HG02798 (cell line): ENCODE data around the gene CALML3.
"Not testable (repeated sequence)": the region's sequence is repeated elsewhere in the genome, so short reads cannot be mapped to it uniquely, and the experiment has no call there.

Source experiments
- ATAC-seq: cut with Tn5 transposase; IDR thresholded peaks from one replicate; pipeline ENCODE4 v1.9.1; 2021; ENCODE audit warnings: mild to moderate bottlenecking; ENCODE audit not compliant: unreplicated experiment, poor library complexity

CALML3 gene

DNA sequence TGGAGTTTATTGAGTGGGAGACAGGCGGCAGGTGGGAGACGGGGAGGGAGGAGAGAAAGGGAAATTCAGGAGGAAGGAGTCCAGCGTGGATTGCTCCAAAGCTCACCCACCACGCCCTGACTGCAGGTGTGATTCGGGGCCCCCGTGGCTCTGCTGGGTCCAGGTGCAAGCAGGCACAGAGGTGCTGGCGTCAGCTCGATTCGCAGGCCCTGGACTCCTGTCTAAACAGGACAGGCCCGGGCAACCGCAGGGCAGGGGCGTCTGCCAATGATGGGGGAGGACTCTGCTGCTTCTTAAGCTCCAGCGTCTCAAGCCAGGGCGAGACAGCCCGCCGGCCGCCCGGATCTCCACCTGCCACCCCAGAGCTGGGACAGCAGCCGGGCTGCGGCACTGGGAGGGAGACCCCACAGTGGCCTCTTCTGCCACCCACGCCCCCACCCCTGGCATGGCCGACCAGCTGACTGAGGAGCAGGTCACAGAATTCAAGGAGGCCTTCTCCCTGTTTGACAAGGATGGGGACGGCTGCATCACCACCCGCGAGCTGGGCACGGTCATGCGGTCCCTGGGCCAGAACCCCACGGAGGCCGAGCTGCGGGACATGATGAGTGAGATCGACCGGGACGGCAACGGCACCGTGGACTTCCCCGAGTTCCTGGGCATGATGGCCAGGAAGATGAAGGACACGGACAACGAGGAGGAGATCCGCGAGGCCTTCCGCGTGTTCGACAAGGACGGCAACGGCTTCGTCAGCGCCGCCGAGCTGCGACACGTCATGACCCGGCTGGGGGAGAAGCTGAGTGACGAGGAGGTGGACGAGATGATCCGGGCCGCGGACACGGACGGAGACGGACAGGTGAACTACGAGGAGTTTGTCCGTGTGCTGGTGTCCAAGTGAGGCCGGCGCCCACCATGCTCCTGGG lies at the start of gene CALML3:
TSS of gene CALML3 (plus strand) at position 321 of the 920 bp plus-strand sequence. CDS start at position 446, 125 bp downstream.
- ATAC-seq = no peak

DNA sequence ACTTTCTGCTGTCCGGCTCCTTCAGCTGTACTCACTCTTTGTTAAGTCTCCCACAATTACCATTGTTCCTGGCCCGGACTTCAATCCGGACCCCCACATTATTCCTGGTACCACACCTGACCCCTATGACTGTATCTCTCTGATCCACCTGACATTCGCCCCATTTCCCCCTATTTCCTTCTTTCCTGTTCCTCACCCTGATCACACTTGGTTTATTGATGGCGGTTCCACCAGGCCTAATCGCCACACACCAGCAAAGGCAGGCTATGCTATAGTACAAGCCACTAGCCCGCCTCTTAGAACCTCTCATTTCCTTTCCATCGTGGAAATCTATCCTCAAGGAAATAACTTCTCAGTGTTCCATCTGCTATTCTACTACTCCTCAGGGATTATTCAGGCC lies 49.7 kb upstream of the CALML3 start:
- ATAC-seq = not testable (repeated sequence)

DNA sequence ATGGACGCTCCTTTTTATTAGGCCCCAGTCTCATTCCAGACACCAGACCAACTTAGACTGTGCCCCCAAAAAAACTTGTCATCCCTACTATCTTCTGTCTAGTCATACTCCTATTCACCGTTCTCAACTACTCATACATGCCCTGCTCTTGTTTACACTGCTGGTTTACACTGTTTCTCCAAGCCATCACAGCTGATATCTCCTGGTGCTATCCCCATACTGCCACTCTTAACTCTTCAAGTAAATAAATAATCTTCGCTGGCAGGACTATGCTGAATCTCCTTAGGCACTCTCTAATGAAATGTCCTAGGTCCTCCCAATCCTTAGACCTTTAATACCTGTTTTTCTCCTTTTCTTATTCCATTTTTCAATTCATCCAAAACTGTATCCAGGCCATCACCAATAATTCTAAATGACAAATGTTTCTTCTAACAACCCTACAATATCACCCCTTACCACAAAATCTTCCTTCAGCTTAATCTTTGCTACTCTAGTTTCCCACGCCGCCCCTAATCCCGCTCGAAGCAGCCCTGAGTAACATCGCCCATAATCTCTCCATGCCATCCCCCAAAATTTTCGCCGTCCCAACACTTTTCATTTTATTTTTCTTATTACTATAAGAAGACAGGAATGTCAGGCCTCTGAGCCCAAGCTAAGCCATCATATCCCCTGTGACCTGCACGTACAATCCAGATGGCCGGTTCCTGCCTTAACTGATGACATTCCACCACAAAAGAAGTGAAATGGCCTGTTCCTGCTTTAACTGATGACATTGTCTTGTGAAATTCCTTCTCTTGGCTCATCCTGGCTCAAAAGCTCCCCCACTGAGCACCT lies 48.6 kb upstream of the CALML3 start:
- not testable (repeated sequence) for ATAC-seq

DNA sequence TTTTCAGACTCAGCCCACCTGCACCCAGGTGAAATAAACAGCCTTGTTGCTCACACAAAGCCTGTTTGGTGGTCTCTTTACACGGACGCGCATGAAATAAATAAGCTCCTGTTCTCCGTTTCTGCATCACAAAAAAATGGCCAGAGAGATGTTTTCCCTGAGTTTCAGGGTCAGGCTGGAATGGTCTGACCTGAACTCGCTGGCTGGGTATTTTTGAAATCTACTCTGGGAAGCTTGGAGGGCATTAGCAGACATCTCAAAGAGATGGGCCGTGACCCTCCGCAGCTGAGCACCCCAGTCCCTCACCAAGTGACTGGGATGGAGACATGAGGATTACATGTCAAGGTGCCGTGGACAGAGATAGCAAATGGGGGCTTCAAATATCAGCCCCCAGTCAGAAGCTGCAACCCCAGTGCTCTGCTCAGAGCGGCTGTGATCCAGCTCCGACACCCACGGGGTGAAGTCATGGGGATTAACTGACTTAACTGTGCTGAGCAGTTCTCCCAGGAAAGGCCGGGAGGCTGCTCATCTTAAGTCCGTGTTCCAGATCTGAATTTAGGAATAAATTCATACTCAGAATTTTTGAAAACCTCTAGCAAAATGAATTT lies 47.7 kb upstream of the CALML3 start:
- no peak for ATAC-seq

DNA sequence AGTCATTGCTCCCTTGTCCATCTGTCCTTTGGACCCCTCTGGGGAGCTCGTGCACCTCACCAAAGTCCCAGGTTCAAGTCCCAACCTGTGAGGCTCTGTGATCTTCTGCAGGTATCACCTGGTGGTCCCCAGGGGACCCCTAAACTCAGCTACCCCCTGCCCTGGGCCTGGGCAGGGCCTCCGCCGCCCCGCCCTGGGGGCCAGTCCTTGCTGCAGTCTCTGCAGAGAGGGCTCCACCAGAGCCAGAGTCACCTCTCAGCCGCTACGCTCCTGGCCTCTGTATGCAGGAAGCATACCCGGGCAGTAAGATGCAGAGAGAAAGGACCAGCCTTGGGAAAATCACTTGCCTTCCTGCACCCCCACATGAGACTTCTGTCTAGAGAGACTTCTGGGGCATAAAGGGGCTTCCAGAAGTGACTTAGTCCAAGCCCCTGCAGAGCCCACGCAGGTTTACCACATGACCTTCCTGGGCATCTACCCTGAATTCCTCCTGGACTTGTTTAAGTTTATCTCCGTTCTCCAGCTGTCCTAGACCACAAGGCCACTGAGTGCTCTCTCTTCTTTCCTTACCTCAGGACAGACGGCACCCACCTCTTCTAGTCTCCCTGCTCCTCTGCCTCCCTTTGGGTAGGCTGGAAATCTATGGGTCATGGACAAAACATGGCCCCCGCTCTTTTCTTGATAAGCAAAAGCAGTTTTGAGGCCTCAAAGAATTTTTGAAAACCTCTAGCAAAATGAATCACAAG lies 46.6 kb upstream of the CALML3 start:
- no peak for ATAC-seq

DNA sequence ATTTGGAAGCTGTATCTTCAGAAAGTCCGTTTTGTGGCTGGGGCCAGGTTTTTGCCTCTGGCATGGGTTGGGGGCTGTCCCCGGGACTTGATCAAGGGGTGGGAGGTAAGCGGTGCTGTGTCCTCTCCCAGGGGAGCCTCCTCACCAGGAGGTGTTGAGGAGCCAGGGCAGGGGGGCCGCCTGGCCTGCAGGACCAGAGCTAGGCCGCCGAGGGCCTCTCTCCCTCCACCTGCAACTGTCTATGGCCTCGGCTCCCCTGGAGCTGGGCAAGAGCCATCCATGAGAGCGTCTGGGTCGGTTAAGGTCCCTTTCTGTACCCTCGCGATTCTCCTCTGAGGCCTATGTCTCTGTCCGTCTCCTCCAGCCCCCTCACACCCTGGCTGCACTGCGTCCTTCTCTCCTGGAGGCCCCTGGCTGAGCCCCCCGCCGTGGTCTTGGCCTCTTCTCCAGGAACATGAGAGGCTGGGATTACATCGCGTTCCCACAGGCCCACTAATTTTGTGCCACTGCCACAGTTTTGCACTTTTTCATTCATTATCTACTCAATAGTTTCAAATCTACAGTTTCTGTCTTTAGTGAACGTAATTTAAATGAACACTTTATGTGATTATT lies 46.0 kb upstream of the CALML3 start:
- ATAC-seq = no peak

DNA sequence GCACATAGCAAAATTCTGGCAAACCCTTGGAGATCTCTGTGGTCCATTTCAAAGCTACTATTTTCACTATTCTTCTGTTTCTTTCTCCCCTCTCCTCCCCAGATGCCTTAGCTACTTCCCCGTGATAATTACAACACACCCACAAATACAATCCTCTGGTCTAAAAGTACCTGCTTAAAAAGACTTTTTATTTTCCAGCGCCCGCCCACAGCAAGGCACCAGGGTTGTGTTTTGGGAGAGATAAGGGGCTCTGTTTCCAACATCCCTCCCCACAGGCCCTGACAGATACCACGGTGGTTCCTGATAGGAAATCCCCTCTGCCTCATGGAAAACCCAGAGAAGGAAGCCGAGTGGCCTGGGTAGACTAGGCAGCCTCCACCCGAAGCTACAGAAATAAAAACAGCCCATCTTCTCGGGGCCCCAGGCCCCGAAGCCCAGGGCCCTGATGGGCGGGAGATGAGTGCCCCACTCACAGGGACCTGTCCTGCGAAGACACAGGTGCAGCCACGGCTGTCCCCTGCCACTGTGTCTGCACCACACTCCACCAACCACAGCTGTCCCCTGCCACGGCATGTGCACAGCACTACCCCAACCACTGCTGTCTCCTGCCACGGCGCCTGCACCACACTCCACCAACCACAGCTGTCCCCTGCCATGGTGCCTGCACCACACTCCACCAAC lies 45.1 kb upstream of the CALML3 start:
- ATAC-seq = no peak

DNA sequence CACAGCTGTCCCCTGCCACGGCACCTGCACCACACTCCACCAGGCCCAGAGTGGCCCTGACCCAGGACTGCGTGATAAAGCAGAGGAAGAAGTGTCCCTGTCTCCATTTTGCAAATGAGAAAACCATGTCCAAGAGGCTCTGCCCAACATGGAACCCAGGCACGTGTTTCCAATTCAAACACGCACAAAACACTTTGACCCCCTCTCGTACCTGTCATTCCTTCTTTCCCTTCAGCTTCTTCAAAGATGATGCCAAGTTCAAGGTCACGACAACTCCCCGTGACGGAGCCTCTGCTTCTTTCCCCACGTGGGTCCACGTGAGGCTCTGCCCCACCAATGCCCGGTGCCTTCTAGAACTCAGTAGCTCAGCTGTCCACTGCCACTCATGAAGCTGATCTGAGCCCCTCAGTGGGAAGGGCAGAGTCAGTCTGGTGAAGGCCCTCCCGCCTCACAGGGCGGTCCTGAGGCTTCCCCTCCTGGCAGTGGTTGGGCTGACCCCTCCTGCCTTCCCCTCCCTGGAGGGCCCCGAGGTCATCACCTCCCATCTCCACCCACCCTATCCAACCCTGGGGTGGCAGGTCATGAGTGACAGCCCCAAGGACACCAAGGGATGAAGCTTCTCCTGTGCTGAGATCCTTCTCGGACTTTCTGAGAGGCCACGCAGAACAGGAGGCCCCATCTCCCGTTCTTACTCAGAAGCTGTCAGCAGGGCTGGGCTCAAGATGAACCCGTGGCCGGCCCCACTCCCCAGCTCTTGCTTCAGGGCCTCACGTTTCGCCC lies 44.4 kb upstream of the CALML3 start:
- ATAC-seq = no peak

DNA sequence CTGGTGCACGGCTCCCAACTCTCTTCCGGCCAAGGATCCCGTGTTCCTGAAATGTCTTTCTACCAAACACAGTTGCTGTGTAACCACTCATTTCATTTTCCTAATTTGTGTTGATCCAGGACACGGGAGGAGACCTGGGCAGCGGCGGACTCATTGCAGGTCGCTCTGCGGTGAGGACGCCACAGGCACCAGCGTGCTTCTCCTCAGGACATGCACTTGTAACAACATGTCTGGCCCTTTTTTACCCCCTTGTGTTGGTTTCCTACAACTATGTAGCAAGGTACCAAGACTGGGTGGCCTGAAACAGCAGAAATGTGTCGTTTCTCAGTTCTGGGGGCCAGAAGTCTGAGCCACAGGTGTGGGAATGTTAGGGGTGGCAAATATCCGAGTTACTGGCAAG lies 43.6 kb upstream of the CALML3 start:
- no peak for ATAC-seq

DNA sequence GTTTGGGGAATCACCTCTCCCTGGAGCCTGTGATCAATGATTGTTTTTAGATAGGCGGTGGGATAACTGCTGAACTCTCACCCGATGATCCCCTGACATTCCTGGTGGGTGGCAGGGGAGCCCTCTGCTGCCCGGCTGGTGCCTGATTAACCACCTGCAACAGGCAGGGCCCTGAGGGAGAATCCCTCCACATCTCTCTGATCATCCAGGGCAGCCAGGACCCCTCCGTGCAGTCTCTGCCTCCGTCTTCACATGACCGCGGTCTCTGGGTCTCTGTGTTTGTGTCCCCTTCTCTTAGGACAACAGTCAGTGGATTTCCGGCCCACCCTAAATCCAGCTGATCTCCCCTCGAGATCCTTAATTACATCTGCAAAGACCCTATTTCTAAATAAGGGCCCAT lies 42.7 kb upstream of the CALML3 start:
- ATAC-seq = no peak

DNA sequence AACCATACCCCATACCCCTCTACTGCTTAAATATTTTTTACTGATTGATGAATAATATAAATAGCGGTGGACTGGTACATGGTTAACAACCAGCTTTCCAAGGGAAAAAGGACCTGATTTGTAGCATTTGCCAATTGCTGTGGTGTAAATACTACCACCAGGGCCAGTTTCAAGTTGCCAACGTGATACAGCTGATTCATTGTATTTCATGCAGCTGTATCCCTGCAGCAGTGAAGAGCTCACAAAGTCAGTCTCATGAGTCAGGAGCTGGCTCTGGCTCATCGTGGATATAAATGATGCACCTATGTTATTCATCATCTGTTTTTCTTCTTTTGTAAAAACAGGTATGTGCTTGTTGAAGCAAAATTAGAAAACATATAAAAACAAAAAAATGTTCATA lies 40.6 kb upstream of the CALML3 start:
- no peak for ATAC-seq

DNA sequence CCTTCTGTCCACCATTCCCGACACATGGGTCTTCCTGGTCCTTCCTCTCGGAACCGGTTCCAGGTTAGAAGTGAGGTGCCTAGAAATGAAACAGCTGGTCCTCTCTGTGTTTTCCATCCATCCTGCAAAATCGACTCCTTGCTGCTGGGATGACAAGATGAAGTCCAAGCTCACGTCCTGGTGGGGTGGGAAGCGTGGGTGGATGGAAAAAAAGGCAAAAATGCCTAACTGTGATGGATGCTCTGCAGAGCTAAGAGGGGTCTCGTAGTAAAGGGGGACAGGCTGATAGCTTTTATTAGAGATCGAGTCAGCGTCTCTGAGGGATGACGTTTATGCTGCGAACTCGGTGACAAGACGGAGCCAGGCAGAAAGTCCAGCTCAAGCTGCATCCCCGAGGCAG lies 39.5 kb upstream of the CALML3 start:
- no peak for ATAC-seq

DNA sequence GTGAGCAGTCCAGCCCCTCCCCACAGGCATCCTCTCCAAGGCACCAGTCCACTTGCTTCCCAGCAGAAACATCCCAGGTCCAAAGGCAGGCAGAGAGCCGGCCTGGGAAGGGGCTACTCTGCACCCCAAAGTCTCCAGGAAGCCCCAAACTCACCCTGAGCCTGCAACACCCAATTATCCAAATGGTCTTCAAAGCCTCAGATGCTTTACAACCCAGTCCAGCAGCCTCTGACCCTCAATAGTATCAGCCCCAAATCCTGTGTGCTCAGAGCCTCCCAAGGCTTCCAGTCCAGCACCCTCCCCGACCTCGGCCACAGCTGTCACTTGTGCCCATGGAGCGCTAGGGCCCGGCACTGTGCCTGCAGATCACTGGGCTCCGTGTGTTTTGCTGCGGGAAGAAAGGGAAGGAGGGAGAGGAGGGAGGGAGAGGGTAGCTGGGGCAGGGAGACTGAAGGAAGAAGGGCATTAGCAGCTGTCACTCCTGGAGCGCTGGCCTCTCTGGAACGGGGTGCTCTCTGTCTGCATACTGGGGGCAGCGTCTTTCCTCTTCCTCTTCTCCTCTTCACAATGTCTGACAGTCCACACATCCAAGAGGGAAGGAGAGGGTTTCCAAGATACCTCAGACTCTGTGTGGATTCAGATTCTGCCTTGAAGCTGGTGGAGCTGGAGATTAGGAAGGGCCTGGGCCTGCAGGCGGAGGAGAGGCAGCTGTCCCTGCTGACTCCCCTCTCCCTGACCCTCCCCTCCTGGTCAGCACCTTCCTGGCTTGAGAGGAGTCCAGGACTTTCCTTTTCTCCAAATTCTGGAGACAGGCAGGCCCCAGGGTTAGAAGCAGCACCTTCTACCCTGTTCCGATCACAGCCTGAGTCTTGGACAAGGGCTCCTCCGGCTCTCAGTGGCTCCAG lies 38.6 kb upstream of the CALML3 start:
- no peak for ATAC-seq

DNA sequence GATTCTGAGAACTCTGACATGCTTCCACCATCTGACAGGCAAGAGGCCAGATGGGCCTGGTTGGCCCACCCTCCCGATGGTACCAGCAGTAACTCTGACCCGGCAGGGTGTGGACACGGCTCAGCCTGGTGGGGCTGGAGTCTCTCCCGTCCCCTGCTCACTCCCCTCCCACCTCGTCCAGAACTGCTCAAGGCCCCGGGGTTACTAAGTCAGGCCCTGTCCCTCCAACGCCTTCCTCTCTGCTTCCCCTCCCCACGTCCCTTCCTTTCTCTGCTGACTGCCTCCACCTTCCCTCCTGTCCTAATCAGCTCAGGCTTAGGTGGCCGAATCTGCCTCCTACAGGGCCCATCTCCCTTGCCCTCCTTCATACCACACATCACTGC lies 37.9 kb upstream of the CALML3 start:
- ATAC-seq = no peak

DNA sequence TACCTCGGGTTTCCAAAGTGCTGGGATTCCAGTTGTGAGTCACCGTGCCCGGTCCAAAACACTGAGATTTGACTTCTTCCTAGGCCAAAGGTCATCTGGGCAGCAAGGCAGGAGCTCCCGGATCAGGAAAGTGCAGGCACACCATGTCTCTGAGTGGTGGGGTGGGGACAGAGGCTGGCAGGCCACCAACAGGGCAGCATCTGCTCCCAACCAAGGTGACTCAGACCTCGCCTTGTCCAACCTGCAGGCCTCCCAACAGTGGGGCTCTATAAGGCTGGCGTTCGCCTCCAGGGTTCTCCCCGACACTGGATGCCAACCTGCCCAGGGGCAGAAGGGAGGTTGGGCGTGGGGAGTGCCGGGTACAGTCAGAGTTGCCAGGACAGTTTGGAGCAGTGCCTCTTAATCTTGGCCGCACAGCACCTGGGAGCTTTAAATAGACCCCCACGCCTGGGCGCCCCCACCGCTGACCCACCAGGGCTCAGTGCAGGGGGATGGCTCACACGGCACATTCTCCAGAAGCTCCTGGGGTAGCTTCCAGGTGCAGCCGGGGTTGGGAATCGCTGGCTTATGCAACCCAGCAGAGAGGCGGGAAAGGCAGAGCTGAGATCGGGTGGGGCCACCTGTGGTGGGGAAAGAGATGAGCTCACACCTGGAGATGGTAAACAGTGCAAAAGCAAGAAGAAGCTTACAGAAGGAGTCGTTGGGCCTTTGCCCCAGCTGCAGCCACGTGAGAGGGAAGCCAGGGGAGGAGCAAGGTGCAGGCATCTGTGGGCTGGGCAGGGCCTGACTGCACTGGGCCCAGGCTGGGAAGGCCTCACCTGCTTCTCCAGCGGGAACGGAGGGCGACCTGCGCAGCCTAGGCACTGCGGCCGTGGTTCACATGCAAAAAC lies 36.2 kb upstream of the CALML3 start:
- no peak for ATAC-seq

DNA sequence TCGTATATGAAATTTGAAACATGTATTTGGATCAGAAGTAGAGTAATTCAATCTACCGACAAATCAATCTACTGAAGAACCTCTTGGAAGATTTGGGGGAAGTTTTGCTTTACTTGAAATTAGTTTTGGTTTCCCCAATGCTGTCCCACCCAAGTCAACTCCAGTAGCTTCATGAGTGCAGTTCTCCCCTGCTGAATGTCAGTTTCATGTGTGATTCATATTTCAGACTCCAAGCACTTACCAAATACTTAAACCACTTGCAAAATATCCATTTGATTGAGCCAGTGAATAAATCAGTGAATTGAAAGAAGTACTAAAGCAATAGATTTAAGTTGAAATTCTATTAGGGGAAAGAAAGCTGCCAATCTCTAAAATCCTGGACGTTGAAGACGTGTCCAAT lies 34.7 kb upstream of the CALML3 start:
- no peak for ATAC-seq
